Measurements from ENCODE around the gene SLC8B1. TPM values are rescaled to one million over a fixed set of nuclear protein-coding genes. Genes with fewer than 3 reads are reported as not detected.

Gene SLC8B1
- polyA plus RNA-seq, 3 donors: 21.6 to 46.0 (median 32.4) TPM

- peak overlapping the region in 1 of 2 donors; percentile 5 for H3K4me3 Mint-ChIP-seq
- H3K9me3 Mint-ChIP-seq: peaks cover 0 to 8% (median 0%) of the 10 kb centered on the region in 7 donors
- peaks cover 16% of the 10 kb centered on the region for H3K4me1 Mint-ChIP-seq
- H3K79me2 ChIP-seq (ENCODE audit: insufficient read depth, low read length): no peaks in the 10 kb centered on the region
- peak overlapping the region in 1 of 7 donors; percentile 1 for H3K27ac Mint-ChIP-seq
- intact Hi-C loops (cut with micrococcal nuclease): no loop called here
- H3K4me3 ChIP-seq (replicated peaks in 1 of 3; ENCODE audit: low read depth in 2 of 3, low read length in 3 of 3): no peak overlapping the region
- no peaks in the 10 kb centered on the region for H3K36me3 ChIP-seq (replicated peaks in 1 of 2; ENCODE audit: control insufficient read depth in 1 of 2, insufficient read depth in 2 of 2, low read length in 2 of 2)
- no peak overlapping the region for H2AFZ ChIP-seq (ENCODE audit: insufficient read depth, low read depth, low read length, poor library complexity, severe bottlenecking)
- no peaks in the 10 kb centered on the region for H3K27me3 ChIP-seq (ENCODE audit: control insufficient read depth in 2 of 2, insufficient read depth in 2 of 2, low read length in 2 of 2)
- no peaks in the 10 kb centered on the region for H4K20me1 ChIP-seq (ENCODE audit: insufficient read depth, low read length)
- no peak overlapping the region for H3K4me2 ChIP-seq (replicated peaks; ENCODE audit: extremely low read depth, low read length, poor library complexity, severe bottlenecking)
- no peaks in the 10 kb centered on the region for H3K9me3 ChIP-seq (replicated peaks in 1 of 2; ENCODE audit: control insufficient read depth in 1 of 2, insufficient read depth in 1 of 2, low read length in 2 of 2)
- DNase-seq: no peak
- H3K4me1 ChIP-seq (ENCODE audit: control insufficient read depth in 1 of 2, insufficient read depth in 2 of 2, low read length in 2 of 2): peaks cover 0 to 6% of the 10 kb centered on the region in 2 donors
- TF ChIP-seq CTCF (IDR thresholded peaks at IDR 0.05): no peak
- H3K9ac ChIP-seq (ENCODE audit: insufficient read depth, low read length, poor library complexity, severe bottlenecking): no peak overlapping the region
- no peaks in the 10 kb centered on the region for H3K36me3 Mint-ChIP-seq
- H3K27me3 Mint-ChIP-seq (ENCODE audit: low read depth in 3 of 3): peaks cover 6 to 12% (median 6%) of the 10 kb centered on the region in 3 donors
- no peak overlapping the region for H3K27ac ChIP-seq (ENCODE audit: low read depth in 1 of 2, low read length in 2 of 2)
Measured at GRCh38 chr12:113351089-113351488, 16.2 kb upstream of the SLC8B1 start.

GRCh38 chr12:113348849-113349536 lies 14.1 kb upstream of the SLC8B1 start:
- Mint-ChIP-seq H3K27me3 (ENCODE audit: low read depth in 3 of 3) (peaks cover 4 to 10% (median 6%) of the 10 kb centered on the region in 3 donors), H3K27ac (peak overlapping the region in 1 of 7 donors; percentile 55), H3K9me3 (peaks cover 0 to 4% (median 0%) of the 10 kb centered on the region in 7 donors), H3K4me3 (no peak overlapping the region), H3K4me1 (peaks cover 16% of the 10 kb centered on the region), H3K36me3 (no peaks in the 10 kb centered on the region)
- no peaks in the 10 kb centered on the region for H4K20me1 ChIP-seq (ENCODE audit: insufficient read depth, low read length)
- intact Hi-C loops (cut with micrococcal nuclease): no loop called here
- H2AFZ ChIP-seq (ENCODE audit: insufficient read depth, low read depth, low read length, poor library complexity, severe bottlenecking): no peak overlapping the region
- H3K79me2 ChIP-seq (ENCODE audit: insufficient read depth, low read length): no peaks in the 10 kb centered on the region
- H3K36me3 ChIP-seq (replicated peaks in 1 of 2; ENCODE audit: control insufficient read depth in 1 of 2, insufficient read depth in 2 of 2, low read length in 2 of 2): no peaks in the 10 kb centered on the region
- H3K9ac ChIP-seq (ENCODE audit: insufficient read depth, low read length, poor library complexity, severe bottlenecking): no peak overlapping the region
- H3K9me3 ChIP-seq (replicated peaks in 1 of 2; ENCODE audit: control insufficient read depth in 1 of 2, insufficient read depth in 1 of 2, low read length in 2 of 2): no peaks in the 10 kb centered on the region
- peaks cover 0 to 7% of the 10 kb centered on the region in 2 donors for H3K4me1 ChIP-seq (ENCODE audit: control insufficient read depth in 1 of 2, insufficient read depth in 2 of 2, low read length in 2 of 2)
- H3K27ac ChIP-seq (ENCODE audit: low read depth in 1 of 2, low read length in 2 of 2): no peak overlapping the region
- no peak overlapping the region for H3K4me2 ChIP-seq (replicated peaks; ENCODE audit: extremely low read depth, low read length, poor library complexity, severe bottlenecking)
- WGBS (ENCODE audit: insufficient coverage): 88% methylated on average over 12 of the region's 19 CpGs
- no peaks in the 10 kb centered on the region for H3K27me3 ChIP-seq (ENCODE audit: control insufficient read depth in 2 of 2, insufficient read depth in 2 of 2, low read length in 2 of 2)
- DNase-seq: no peak
- no peak for TF ChIP-seq CTCF (IDR thresholded peaks at IDR 0.05)
- H3K4me3 ChIP-seq (replicated peaks in 1 of 3; ENCODE audit: low read depth in 2 of 3, low read length in 3 of 3): no peak overlapping the region
